Smooth muscle cell (in vitro differentiated cells): Measurements from ENCODE around the gene ATP2B2. TPM values are rescaled to one million over a fixed set of nuclear protein-coding genes. Genes with fewer than 3 reads are reported as not detected.

Experiments
- DNase-seq: peaks from one replicate; lab custom pipeline; 2025; ENCODE audit not compliant: unreplicated experiment; lab: John Stamatoyannopoulos, UW
- H2AFZ ChIP-seq: fragments of 200-600 bp; sonication (generic); 2 replicates; pipeline ENCODE4 v1.6.0; 2016; ENCODE audit warnings: antibody characterized with exemption, low read depth, mild to moderate bottlenecking
- H3F3A ChIP-seq: fragments of 200-600 bp; sonication (generic); 2 replicates; pipeline ENCODE4 v1.6.0; 2017; ENCODE audit warnings: antibody characterized with exemption, low read depth
- H3K27ac ChIP-seq: fragments of 200-600 bp; sonication (generic); 2 replicates; pipeline ENCODE4 v1.5.1; 2016; ENCODE audit warnings: low read depth, mild to moderate bottlenecking
- H3K27me3 ChIP-seq: fragments of 200-600 bp; sonication (generic); 2 replicates; pipeline ENCODE4 v1.6.1; 2016; ENCODE audit warnings: low read depth, mild to moderate bottlenecking
- H3K36me3 ChIP-seq: fragments of 200-600 bp; sonication (generic); 2 replicates; pipeline ENCODE4 v1.5.1; 2016; ENCODE audit warnings: low read depth
- H3K4me1 ChIP-seq: fragments of 200-600 bp; sonication (generic); 2 replicates; pipeline ENCODE4 v1.5.1; 2016; ENCODE audit warnings: low read depth
- H3K4me2 ChIP-seq: fragments of 200-600 bp; sonication (generic); 2 replicates; pipeline ENCODE4 v1.6.0; 2016; ENCODE audit warnings: mild to moderate bottlenecking
- H3K4me3 ChIP-seq: fragments of 200-600 bp; sonication (generic); 2 replicates; pipeline ENCODE4 v1.5.1; 2016; ENCODE audit warnings: mild to moderate bottlenecking
- H3K79me2 ChIP-seq: fragments of 200-600 bp; sonication (generic); 2 replicates; pipeline ENCODE4 v1.6.0; 2016; ENCODE audit warnings: low read depth, mild to moderate bottlenecking
- H3K9ac ChIP-seq: fragments of 200-600 bp; sonication (generic); 2 replicates; pipeline ENCODE4 v1.6.0; 2016; ENCODE audit warnings: low read depth
- H3K9me3 ChIP-seq: fragments of 200-600 bp; sonication (generic); replicated peaks from 2 replicates; pipeline ENCODE4 v1.5.1; 2016; ENCODE audit warnings: low read depth
- H4K20me1 ChIP-seq: fragments of 200-600 bp; sonication (generic); 2 replicates; pipeline ENCODE4 v1.6.0; 2016; ENCODE audit warnings: low read depth
- WGBS: methylation state at CpG from one replicate; pipeline ENCODE4 v1.1.7; 2016; ENCODE audit warnings: low lambda C conversion rate; 5-methylcytosine and 5-hydroxymethylcytosine counted together
- polyA plus RNA-seq: library from polyadenylated mRNA; unstranded; fragments of >200 nt; fragmentation: Nextera tagmentation; extraction: Ambion mirVana; gene quantifications from 2 replicates; pipeline ENCODE4 v1.2.1, GENCODE V29; 2016
- total RNA-seq: library from RNA; depleted of rRNA; stranded (reverse); fragments of >200 nt; gene quantifications from 2 replicates; pipeline ENCODE4 v1.2.3, GENCODE V29; 2014
- TF ChIP-seq, protein P1 (sequence below): fragments of 200-600 bp; sonication (generic); IDR thresholded peaks from 2 replicates; pipeline ENCODE4 v1.5.1; 2017; ENCODE audit warnings: borderline replicate concordance, mild to moderate bottlenecking, antibody characterized with exemption; ENCODE audit not compliant: insufficient read depth, poor library complexity, severe bottlenecking

Gene ATP2B2
- total and polyA plus RNA-seq, 2 experiments from 2014 or later: not detected

DNA sequence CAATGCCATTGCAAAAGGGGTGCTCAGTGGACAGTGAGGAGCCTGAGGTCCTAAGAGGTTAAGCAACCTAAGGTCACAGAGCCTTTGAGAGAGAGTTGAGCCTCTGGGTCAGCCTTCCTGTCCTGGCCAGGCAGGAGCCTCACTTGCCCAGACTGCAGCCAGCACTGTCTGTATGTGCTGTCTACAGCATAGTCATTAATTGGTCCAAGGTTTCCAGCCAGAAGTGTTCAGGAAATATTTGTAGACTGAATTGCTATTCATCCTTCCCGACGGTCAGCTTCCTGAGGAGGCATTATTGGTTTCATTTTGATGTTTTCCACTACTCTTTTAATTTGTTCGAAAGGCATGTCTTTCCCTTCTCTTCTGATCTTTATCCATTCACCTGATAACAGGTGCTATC, 192.5 kb downstream of the ATP2B2 start:
- H3K4me2 ChIP-seq: no peak overlapping the region
- H3K36me3 ChIP-seq: peaks cover 18% of the 10 kb centered on the region
- H3K4me1 ChIP-seq: no peaks in the 10 kb centered on the region
- no peak overlapping the region for H2AFZ ChIP-seq
- TF ChIP-seq, protein P1, sequence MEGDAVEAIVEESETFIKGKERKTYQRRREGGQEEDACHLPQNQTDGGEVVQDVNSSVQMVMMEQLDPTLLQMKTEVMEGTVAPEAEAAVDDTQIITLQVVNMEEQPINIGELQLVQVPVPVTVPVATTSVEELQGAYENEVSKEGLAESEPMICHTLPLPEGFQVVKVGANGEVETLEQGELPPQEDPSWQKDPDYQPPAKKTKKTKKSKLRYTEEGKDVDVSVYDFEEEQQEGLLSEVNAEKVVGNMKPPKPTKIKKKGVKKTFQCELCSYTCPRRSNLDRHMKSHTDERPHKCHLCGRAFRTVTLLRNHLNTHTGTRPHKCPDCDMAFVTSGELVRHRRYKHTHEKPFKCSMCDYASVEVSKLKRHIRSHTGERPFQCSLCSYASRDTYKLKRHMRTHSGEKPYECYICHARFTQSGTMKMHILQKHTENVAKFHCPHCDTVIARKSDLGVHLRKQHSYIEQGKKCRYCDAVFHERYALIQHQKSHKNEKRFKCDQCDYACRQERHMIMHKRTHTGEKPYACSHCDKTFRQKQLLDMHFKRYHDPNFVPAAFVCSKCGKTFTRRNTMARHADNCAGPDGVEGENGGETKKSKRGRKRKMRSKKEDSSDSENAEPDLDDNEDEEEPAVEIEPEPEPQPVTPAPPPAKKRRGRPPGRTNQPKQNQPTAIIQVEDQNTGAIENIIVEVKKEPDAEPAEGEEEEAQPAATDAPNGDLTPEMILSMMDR: no peak
- H4K20me1 ChIP-seq: peaks cover 97% of the 10 kb centered on the region
- peaks cover 40% of the 10 kb centered on the region for H3K79me2 ChIP-seq
- no peak for DNase-seq
- H3K9ac ChIP-seq: no peak overlapping the region
- 94% methylated on average over 3 of the region's 3 CpGs for WGBS
- no peak overlapping the region for H3K27ac ChIP-seq
- H3K9me3 ChIP-seq: no peaks in the 10 kb centered on the region
- no peak overlapping the region for H3K4me3 ChIP-seq
- peaks cover 10% of the 10 kb centered on the region for H3F3A ChIP-seq
- no peaks in the 10 kb centered on the region for H3K27me3 ChIP-seq

DNA sequence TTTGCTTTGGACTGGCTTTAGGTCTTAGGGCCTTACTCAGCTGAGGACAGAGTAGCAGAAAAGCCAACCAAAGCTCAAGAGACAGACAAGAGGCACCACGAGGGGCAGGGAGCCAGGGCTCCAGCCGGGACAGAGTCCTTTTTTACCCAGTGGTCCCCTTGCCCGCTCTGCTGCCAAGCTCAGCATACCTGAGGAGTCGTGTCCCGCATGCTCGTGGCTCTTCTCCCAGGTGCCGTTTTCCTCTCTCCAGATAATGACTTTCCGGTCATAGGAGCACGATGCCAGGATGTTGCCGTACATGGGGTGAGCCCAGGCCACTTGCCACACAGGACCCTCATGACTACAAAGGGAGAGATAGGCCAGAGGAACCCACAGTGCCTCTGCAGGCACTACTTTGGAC, 193.0 kb downstream of the ATP2B2 start:
- H3K4me3 ChIP-seq: no peak overlapping the region
- H3K27ac ChIP-seq: no peak overlapping the region
- H3K36me3 ChIP-seq: peaks cover 17% of the 10 kb centered on the region
- H3K9me3 ChIP-seq: no peaks in the 10 kb centered on the region
- H3K4me2 ChIP-seq: no peak overlapping the region
- H4K20me1 ChIP-seq: peaks cover 97% of the 10 kb centered on the region
- peaks cover 37% of the 10 kb centered on the region for H3K79me2 ChIP-seq
- H3F3A ChIP-seq: peaks cover 15% of the 10 kb centered on the region
- TF ChIP-seq, protein P1: no peak
- no peak for DNase-seq
- H3K9ac ChIP-seq: no peak overlapping the region
- WGBS: 97% methylated on average over 10 of the region's 10 CpGs
- no peaks in the 10 kb centered on the region for H3K4me1 ChIP-seq
- H2AFZ ChIP-seq: no peak overlapping the region
- H3K27me3 ChIP-seq: no peaks in the 10 kb centered on the region

DNA sequence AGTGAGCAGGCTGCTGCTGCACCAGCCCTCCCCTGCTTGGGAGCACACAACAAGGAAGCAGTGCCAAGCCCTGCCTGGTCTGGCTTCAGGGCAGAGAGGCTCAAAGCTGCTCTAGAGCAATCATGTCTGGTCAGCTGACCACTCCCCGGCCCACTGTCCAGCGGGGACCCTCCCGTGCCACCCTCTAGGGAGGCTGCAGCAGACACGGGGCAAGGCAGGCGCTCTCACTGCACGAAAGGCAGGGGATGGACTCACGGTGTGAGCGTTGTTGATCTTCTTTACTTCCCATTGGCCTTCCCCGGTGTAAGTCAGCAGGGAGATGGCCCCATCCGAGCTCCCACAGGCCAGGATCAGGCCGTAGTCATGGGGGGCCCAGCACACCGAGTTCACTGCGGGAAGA, 193.7 kb downstream of the ATP2B2 start:
- TF ChIP-seq, protein P1: no peak
- no peak overlapping the region for H3K4me3 ChIP-seq
- H3K9me3 ChIP-seq: no peaks in the 10 kb centered on the region
- peaks cover 33% of the 10 kb centered on the region for H3K79me2 ChIP-seq
- H2AFZ ChIP-seq: no peak overlapping the region
- peaks cover 93% of the 10 kb centered on the region for H4K20me1 ChIP-seq
- no peaks in the 10 kb centered on the region for H3K4me1 ChIP-seq
- H3K27me3 ChIP-seq: no peaks in the 10 kb centered on the region
- H3K4me2 ChIP-seq: no peak overlapping the region
- peaks cover 17% of the 10 kb centered on the region for H3F3A ChIP-seq
- H3K36me3 ChIP-seq: peaks cover 17% of the 10 kb centered on the region
- no peak overlapping the region for H3K27ac ChIP-seq
- WGBS: 84% methylated on average over 13 of the region's 13 CpGs
- no peak overlapping the region for H3K9ac ChIP-seq
- no peak for DNase-seq

DNA sequence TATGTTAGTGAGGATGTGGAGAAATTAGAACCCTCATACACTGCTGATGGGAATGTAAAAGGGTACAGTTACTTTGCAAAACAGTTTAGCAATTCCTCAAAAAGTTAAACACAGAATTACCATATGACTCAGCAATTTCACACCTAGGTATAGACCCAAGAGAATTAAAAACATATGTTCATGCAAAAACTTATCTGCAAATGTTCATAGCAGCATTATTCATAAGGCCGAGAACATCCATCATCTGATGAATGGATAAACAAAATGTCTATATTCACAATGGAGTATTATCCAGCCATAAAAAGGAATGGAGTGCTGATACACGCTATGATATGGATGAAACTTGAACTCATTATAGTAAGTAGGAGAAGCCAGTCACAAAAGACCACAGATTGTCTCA, 194.8 kb downstream of the ATP2B2 start:
- Histone ChIP-seq H3K4me3 (no peak overlapping the region), H3K79me2 (peaks cover 24% of the 10 kb centered on the region), H3K27me3 (no peaks in the 10 kb centered on the region), H3K9me3 (no peaks in the 10 kb centered on the region), H3K36me3 (peaks cover 18% of the 10 kb centered on the region), H4K20me1 (peaks cover 91% of the 10 kb centered on the region), H2AFZ (no peak overlapping the region), H3F3A (peaks cover 18% of the 10 kb centered on the region), H3K4me1 (no peaks in the 10 kb centered on the region), H3K4me2 (no peak overlapping the region), H3K9ac (no peak overlapping the region), H3K27ac (no peak overlapping the region)
- WGBS: 87% methylated on average over 2 of the region's 2 CpGs
- TF ChIP-seq, protein P1: no peak
- no peak for DNase-seq
